Heart left ventricle (tissue), 16 donors: ENCODE data around the gene SPDYE17. TPM values are rescaled to one million over a fixed set of nuclear protein-coding genes. Genes with fewer than 3 reads are reported as not detected.
"Not testable (repeated sequence)": the region's sequence is repeated elsewhere in the genome, so short reads cannot be mapped to it uniquely, and the experiment has no call there.

ENCODE experiments used
- ATAC-seq, 4 donors: fragments of 200-7000 bp; cut with Tn5 transposase; one replicate each; pipeline ENCODE4 v1.9.1; 2020 to 2022; ENCODE audit warnings: moderate library complexity in 4 of 4, mild to moderate bottlenecking in 3 of 4, moderate number of reproducible peaks in 1 of 4
- DNase-seq, 5 donors: peaks; one replicate each; pipeline ENCODE4 v3.0.0-alpha.2; 2020
- H3K27ac ChIP-seq, 12 donors: fragments of 200-600 bp; sonication (generic) in 4 of 12; one replicate each; pipeline versions ENCODE4 v1.5.0 to v1.8.0; 2016 to 2022; ENCODE audit warnings: mild to moderate bottlenecking in 2 of 12
- H3K27me3 ChIP-seq, 9 donors: fragments of 200-600 bp; sonication (generic) in 2 of 9; one replicate each; pipeline versions ENCODE4 v1.5.1 to v1.8.0; 2016 to 2022; ENCODE audit warnings: mild to moderate bottlenecking in 3 of 9
- H3K36me3 ChIP-seq, 9 donors: fragments of 200-600 bp; sonication (generic) in 2 of 9; one replicate each; pipeline versions ENCODE4 v1.5.0 to v1.8.0; 2018 to 2022; ENCODE audit warnings: mild to moderate bottlenecking in 2 of 9
- H3K4me1 ChIP-seq, 12 donors: fragments of 200-600 bp; sonication (generic) in 4 of 12; one replicate each; pipeline versions ENCODE4 v1.5.0 to v1.8.0; 2016 to 2022; ENCODE audit warnings: mild to moderate bottlenecking in 3 of 12
- H3K4me3 ChIP-seq, 12 donors: fragments of 200-600 bp; sonication (generic) in 4 of 12; one replicate each; pipeline versions ENCODE4 v1.5.0 to v1.8.0; 2017 to 2022; ENCODE audit warnings: mild to moderate bottlenecking in 9 of 12, moderate library complexity in 4 of 12
- H3K9me3 ChIP-seq, 12 donors: fragments of 200-600 bp; sonication (generic) in 4 of 12; one replicate each; pipeline versions ENCODE4 v1.5.0 to v1.8.0; 2016 to 2022; ENCODE audit warnings: mild to moderate bottlenecking in 1 of 12
- WGBS, 4 donors: extraction: QIAGEN DNeasy Blood & Tissue Kit in 2 of 4; methylation state at CpG; one replicate each; pipeline versions ENCODE4 v1.1.5 to v1.1.7; 2013 to 2018; 5-methylcytosine and 5-hydroxymethylcytosine counted together
- intact Hi-C, 10 donors: fragments of 100-400 bp; cut with DNase I; formaldehyde crosslinking; loops; one replicate each; pipeline versions ENCODE4 v1.11.1 to v1.14.2; 2022
- polyA plus RNA-seq, 2 donors: library from polyadenylated mRNA; stranded (reverse); fragments of 200-250 nt; gene quantifications; one replicate each; pipeline ENCODE4 v1.2.3, GENCODE V29; 2013
- total RNA-seq, 9 donors: library from RNA; depleted of rRNA in 2 of 9; stranded (reverse); fragments of >200 nt in 2 of 9; fragmentation: NEBNext Ultra II Directional in 3 of 9; extraction: Animal tissue kit (Norgen Biotek cat#: 25700) in 3 of 9; gene quantifications; one replicate each; pipeline versions ENCODE4 v1.1.0 to v1.2.4, GENCODE V29; 2016 to 2023
- donor health status: ischemic (EF 13 %, LVEDD 7.1; RV severe dilation, severe dysfunction).
- donor health status: healthy with polysubstance abuse.
- donor health status: DM: no; HTN: yes; CAD: no.
- donor health status: DM: no; HTN: no; CAD: no.
- donor health status: ischemic (EF 25% LVEDD 6.9; RV normal size, moderate dysfunction).
- donor health status: ischemic (EF 25% LVEDD 5.7; RV mildly dilated, moderate dysfunction).
- donor health status: healthy.
- donor health status: DM: yes; HTN: yes; CAD: no.
- donor health status: ischemic (EF 35%, LVEDD 5.7; RV mildly dilated, moderate dysfunction).
- donor health status: nonischemic (EF 11% LVEDD 7.7; RV severe dilation, severe dysfunction).
- donor health status: DM: yes; HTN: yes; CAD: no.
- donor health status: PGD.
- donor health status: ischemic (EF 29% LVEDD 5.4; RV normal size, mild dysfunction).
- donor health status: nonischemic (EF 23%, LVEDD 6.1; RV moderate dilation, normal function).

The SPDYE17 gene
- total and polyA plus RNA-seq, 11 donors: not detected

- H3K4me1 ChIP-seq, H3K4me3 ChIP-seq, H3K9me3 ChIP-seq, ATAC-seq, H3K27ac ChIP-seq, DNase-seq, intact Hi-C loops, H3K27me3 ChIP-seq, H3K36me3 ChIP-seq: not testable (repeated sequence)
- 87 to 92% (median 91%) methylated on average over 11 to 16 of the region's 16 CpGs for WGBS, 4 donors
Measured at GRCh38 chr7:77010074-77010680, 22.0 kb downstream of the SPDYE17 start.

GRCh38 chr7:77008000-77008399 lies 24.2 kb downstream of the SPDYE17 start:
- intact Hi-C loops, H3K27me3 ChIP-seq, H3K36me3 ChIP-seq, H3K4me3 ChIP-seq, H3K27ac ChIP-seq, H3K9me3 ChIP-seq, H3K4me1 ChIP-seq: not testable (repeated sequence)
- DNase-seq: peak in 3 of 5 donors; percentile 38 to 83 (median 48)
- ATAC-seq: peak; percentile 49 to 77 (median 64)
- WGBS, 4 donors: 61 to 70% (median 64%) methylated on average over 10 of the region's 10 CpGs

GRCh38 chr7:77006127-77007110 lies 25.7 kb downstream of the SPDYE17 start:
- ATAC-seq: peak; percentile 41 to 75 (median 62)
- H3K4me1 ChIP-seq, H3K9me3 ChIP-seq, DNase-seq, intact Hi-C loops, H3K4me3 ChIP-seq, H3K27me3 ChIP-seq, H3K27ac ChIP-seq: not testable (repeated sequence)
- WGBS, 4 donors: 83 to 94% (median 91%) methylated on average over 7 to 16 of the region's 22 CpGs
- H3K36me3 ChIP-seq: peaks cover 0 to 11% (median 0%) of the 10 kb centered on the region in 9 donors

- intact Hi-C loops: not testable (repeated sequence)
Measured at GRCh38 chr7:77005461-77006057, 26.6 kb downstream of the SPDYE17 start.

GRCh38 chr7:77004151-77004550 lies 28.0 kb downstream of the SPDYE17 start:
- H3K9me3 ChIP-seq, intact Hi-C loops, H3K4me1 ChIP-seq, ATAC-seq, H3K27me3 ChIP-seq, H3K27ac ChIP-seq, DNase-seq, H3K4me3 ChIP-seq: not testable (repeated sequence)
- 90 to 97% (median 96%) methylated on average over 9 to 12 of the region's 18 CpGs; no CpG with 5 or more reads in 1 of the 4 donors for WGBS, 4 donors
- peaks cover 0 to 11% (median 0%) of the 10 kb centered on the region in 9 donors for H3K36me3 ChIP-seq

More at GRCh38 chr7:77005461-77006057, 26.6 kb downstream of the SPDYE17 start:
- not testable (repeated sequence) for H3K27me3 ChIP-seq, H3K4me1 ChIP-seq, H3K27ac ChIP-seq, H3K4me3 ChIP-seq, DNase-seq, H3K9me3 ChIP-seq, ATAC-seq
- WGBS, 4 donors: 85 to 91% (median 88%) methylated on average over 8 to 22 of the region's 27 CpGs; no CpG with 5 or more reads in 1 of the 4 donors
- H3K36me3 ChIP-seq: peaks cover 0 to 11% (median 0%) of the 10 kb centered on the region in 9 donors

- DNase-seq, H3K4me3 ChIP-seq, ATAC-seq, H3K27me3 ChIP-seq, intact Hi-C loops, H3K27ac ChIP-seq, H3K4me1 ChIP-seq, H3K9me3 ChIP-seq: not testable (repeated sequence)
- 86 to 98% (median 93%) methylated on average over 7 to 10 of the region's 10 CpGs for WGBS, 4 donors
- H3K36me3 ChIP-seq: peaks cover 0 to 11% (median 0%) of the 10 kb centered on the region in 9 donors
Measured at GRCh38 chr7:77003241-77003640, 28.9 kb downstream of the SPDYE17 start.

GRCh38 chr7:77002678-77003233 lies 29.4 kb downstream of the SPDYE17 start:
- H3K27ac ChIP-seq, H3K9me3 ChIP-seq, H3K4me3 ChIP-seq, H3K4me1 ChIP-seq, H3K27me3 ChIP-seq, intact Hi-C loops, DNase-seq, ATAC-seq: not testable (repeated sequence)
- peaks cover 0 to 11% (median 0%) of the 10 kb centered on the region in 9 donors for H3K36me3 ChIP-seq
- WGBS, 4 donors: 93 to 98% (median 95%) methylated on average over 8 to 21 of the region's 21 CpGs

GRCh38 chr7:77002104-77002503 lies 30.1 kb downstream of the SPDYE17 start:
- H3K27ac ChIP-seq, intact Hi-C loops, H3K4me1 ChIP-seq, ATAC-seq, H3K9me3 ChIP-seq, H3K4me3 ChIP-seq, H3K27me3 ChIP-seq: not testable (repeated sequence)
- peaks cover 0 to 11% (median 0%) of the 10 kb centered on the region in 9 donors for H3K36me3 ChIP-seq
- peak in 1 of 5 donors; percentile 48 for DNase-seq
- 83 to 91% (median 85%) methylated on average over 7 to 15 of the region's 15 CpGs for WGBS, 4 donors

- not testable (repeated sequence) for ATAC-seq
Measured at GRCh38 chr7:76999474-77000107, 32.6 kb downstream of the SPDYE17 start.

More at GRCh38 chr7:76999474-77000107, 32.6 kb downstream of the SPDYE17 start:
- peak in 1 of 5 donors; percentile 42 for DNase-seq
- H3K9me3 ChIP-seq, H3K4me1 ChIP-seq, H3K4me3 ChIP-seq, H3K27ac ChIP-seq, H3K27me3 ChIP-seq: not testable (repeated sequence)
- WGBS, 4 donors: 79 to 100% (median 86%) methylated on average over 1 to 17 of the region's 37 CpGs
- intact Hi-C loops: loop anchor here in 3 of 10 donors (10.0 kb wide), 1 partner anchor 495 kb away; no protein-coding TSS in a partner anchor
- H3K36me3 ChIP-seq: peaks cover 0 to 11% (median 0%) of the 10 kb centered on the region in 9 donors
